Kidney tubule cell (primary cell): Measurements from ENCODE around the gene EEFSEC.
A peak's percentile ranks its signal among the peaks of the same experiment; 100 is the strongest.

Experiments used
- DNase-seq: peaks from one replicate; pipeline ENCODE4 v3.0.0-alpha.2; 2018; ENCODE audit warnings: low spot score

Gene EEFSEC

GRCh38 chr3:128182656-128183055, 29.4 kb downstream of the EEFSEC start:
- no peak for DNase-seq

GRCh38 chr3:128185630-128186447, 32.6 kb downstream of the EEFSEC start:
- no peak for DNase-seq

- DNase-seq = no peak
Measured at GRCh38 chr3:128187495-128187894, 34.2 kb downstream of the EEFSEC start.

- DNase-seq = peak; percentile 23
Measured at GRCh38 chr3:128188326-128188725, 35.0 kb downstream of the EEFSEC start.

GRCh38 chr3:128188956-128189355, 35.7 kb downstream of the EEFSEC start:
- DNase-seq = no peak

GRCh38 chr3:128190501-128190900, 37.2 kb downstream of the EEFSEC start:
- peak; percentile 60 for DNase-seq

- no peak for DNase-seq
Measured at GRCh38 chr3:128192131-128192530, 38.9 kb downstream of the EEFSEC start.

GRCh38 chr3:128193168-128193567, 39.9 kb downstream of the EEFSEC start:
- DNase-seq = no peak

GRCh38 chr3:128194843-128195242, 41.6 kb downstream of the EEFSEC start:
- DNase-seq = no peak

- no peak for DNase-seq
Measured at GRCh38 chr3:128195369-128195768, 42.1 kb downstream of the EEFSEC start.

- DNase-seq = no peak
Measured at GRCh38 chr3:128195802-128196201, 42.5 kb downstream of the EEFSEC start.

GRCh38 chr3:128196647-128197046, 43.4 kb downstream of the EEFSEC start:
- no peak for DNase-seq

GRCh38 chr3:128197855-128198254, 44.6 kb downstream of the EEFSEC start:
- no peak for DNase-seq

- DNase-seq = no peak
Measured at GRCh38 chr3:128198313-128198712, 45.0 kb downstream of the EEFSEC start.

- no peak for DNase-seq
Measured at GRCh38 chr3:128199110-128199509, 45.8 kb downstream of the EEFSEC start.

- no peak for DNase-seq
Measured at GRCh38 chr3:128201158-128201755, 48.0 kb downstream of the EEFSEC start.

GRCh38 chr3:128203169-128203568, 49.9 kb downstream of the EEFSEC start:
- no peak for DNase-seq

- no peak for DNase-seq
Measured at GRCh38 chr3:128205558-128206145, 52.4 kb downstream of the EEFSEC start.

- no peak for DNase-seq
Measured at GRCh38 chr3:128207951-128208350, 54.7 kb downstream of the EEFSEC start.

- DNase-seq = no peak
Measured at GRCh38 chr3:128210711-128211110, 57.4 kb downstream of the EEFSEC start.

GRCh38 chr3:128214056-128214455, 60.8 kb downstream of the EEFSEC start:
- DNase-seq = no peak

- peak; percentile 52 for DNase-seq
Measured at GRCh38 chr3:128215290-128215689, 62.0 kb downstream of the EEFSEC start.

- DNase-seq = no peak
Measured at GRCh38 chr3:128215800-128216495, 62.7 kb downstream of the EEFSEC start.
